Measurements from ENCODE around the gene SMIM9. TPM values are rescaled to one million over a fixed set of nuclear protein-coding genes. Genes with fewer than 3 reads are reported as not detected.
"Not testable (repeated sequence)": the region's sequence is repeated elsewhere in the genome, so short reads cannot be mapped to it uniquely, and the experiment has no call there.

Gene SMIM9
- total RNA-seq, 1 experiment from 2014 or later: not detected

- H3K27me3 ChIP-seq (ENCODE audit: control insufficient read depth, insufficient read depth, low read length); in situ Hi-C loops (cut with HindIII; ENCODE audit: low pct_unique_long_range_greater_than_20kb, low sequenced_read_pairs); CTCF ChIA-PET; H3K27ac ChIP-seq (ENCODE audit: low read length); H3K4me3 ChIP-seq (ENCODE audit: low read depth in 2 of 2, low read length in 2 of 2); BruUV-seq (replicated peaks); POLR2A ChIA-PET; H3K36me3 ChIP-seq (ENCODE audit: control insufficient read depth, insufficient read depth, low read length); ATAC-seq; DNase-seq (ENCODE audit: low read depth, low spot score); H3K9me3 ChIP-seq (ENCODE audit: control insufficient read depth, insufficient read depth, low read depth, low read length); intact Hi-C loops (cut with micrococcal nuclease; ENCODE audit: unreplicated experiment); H3K4me1 ChIP-seq (ENCODE audit: control insufficient read depth, insufficient read depth, low read length): not testable (repeated sequence)
These were observed 34.1 kb upstream of the SMIM9 start for GRCh38 chrX:154868522-154868921.

GRCh38 chrX:154855256-154855655, 20.8 kb upstream of the SMIM9 start:
- ChIA-PET CTCF (interaction anchor here (0.5 kb wide), 1 partner anchor 17 kb away, joined by 3 read pairs; no protein-coding TSS in a partner anchor), POLR2A (no interaction called here)
- no peaks in the 10 kb centered on the region for H3K36me3 ChIP-seq (ENCODE audit: control insufficient read depth, insufficient read depth, low read length)
- no peak overlapping the region for H3K4me3 ChIP-seq (ENCODE audit: low read depth in 2 of 2, low read length in 2 of 2)
- no peaks in the 10 kb centered on the region for H3K9me3 ChIP-seq (ENCODE audit: control insufficient read depth, insufficient read depth, low read depth, low read length)
- no TSS peak for BruUV-seq (replicated peaks)
- H3K4me1 ChIP-seq (ENCODE audit: control insufficient read depth, insufficient read depth, low read length): no peaks in the 10 kb centered on the region
- H3K27me3 ChIP-seq (ENCODE audit: control insufficient read depth, insufficient read depth, low read length): no peaks in the 10 kb centered on the region
- intact Hi-C loops (cut with micrococcal nuclease; ENCODE audit: unreplicated experiment): no loop called here
- TF ChIP-seq POLR2AphosphoS5 (IDR thresholded peaks at IDR 0.05; ENCODE audit: low read depth, low read length) (no peak), CTCF (IDR thresholded peaks at IDR 0.05) (no peak), TCF7L2 (IDR thresholded peaks at IDR 0.05; ENCODE audit: low read depth, low read length) (no peak), REST (IDR thresholded peaks at IDR 0.05; ENCODE audit: insufficient read depth in 1 of 2, low read depth in 2 of 2, low read length in 1 of 2) (no peak), SIN3A (IDR thresholded peaks at IDR 0.05; ENCODE audit: borderline replicate concordance, insufficient read depth, low read depth, low read length) (no peak)
- in situ Hi-C loops (cut with HindIII; ENCODE audit: low pct_unique_long_range_greater_than_20kb, low sequenced_read_pairs): no loop called here
- DNase-seq (ENCODE audit: low read depth, low spot score): no peak
- no peak overlapping the region for H3K27ac ChIP-seq (ENCODE audit: low read length)
- ATAC-seq: no peak

GRCh38 chrX:154850957-154851611, 16.6 kb upstream of the SMIM9 start:
- Histone ChIP-seq H3K36me3 (ENCODE audit: control insufficient read depth, insufficient read depth, low read length) (no peaks in the 10 kb centered on the region), H3K27ac (ENCODE audit: low read length) (no peak overlapping the region), H3K4me3 (ENCODE audit: low read depth in 2 of 2, low read length in 2 of 2) (no peak overlapping the region), H3K4me1 (ENCODE audit: control insufficient read depth, insufficient read depth, low read length) (no peaks in the 10 kb centered on the region), H3K27me3 (ENCODE audit: control insufficient read depth, insufficient read depth, low read length) (no peaks in the 10 kb centered on the region), H3K9me3 (ENCODE audit: control insufficient read depth, insufficient read depth, low read depth, low read length) (no peaks in the 10 kb centered on the region; the same call in 1 of the 2 replicates)
- intact Hi-C loops (cut with micrococcal nuclease; ENCODE audit: unreplicated experiment) (no loop called here), in situ Hi-C loops (cut with HindIII; ENCODE audit: low pct_unique_long_range_greater_than_20kb, low sequenced_read_pairs) (no loop called here)
- POLR2A ChIA-PET: no interaction called here
- CTCF ChIA-PET: no interaction called here
- ATAC-seq: no peak
- BruUV-seq (replicated peaks): no TSS peak
- no peak for TF ChIP-seq TCF7L2 (IDR thresholded peaks at IDR 0.05; ENCODE audit: low read depth, low read length)
- no peak for TF ChIP-seq POLR2AphosphoS5 (IDR thresholded peaks at IDR 0.05; ENCODE audit: low read depth, low read length)
- TF ChIP-seq REST (IDR thresholded peaks at IDR 0.05; ENCODE audit: insufficient read depth in 1 of 2, low read depth in 2 of 2, low read length in 1 of 2): no peak
- no peak for TF ChIP-seq SIN3A (IDR thresholded peaks at IDR 0.05; ENCODE audit: borderline replicate concordance, insufficient read depth, low read depth, low read length)
- no peak for TF ChIP-seq CTCF (IDR thresholded peaks at IDR 0.05)
- no peak for DNase-seq (ENCODE audit: low read depth, low spot score)
